ENCODE measurements around the gene BMPR2.

DNA sequence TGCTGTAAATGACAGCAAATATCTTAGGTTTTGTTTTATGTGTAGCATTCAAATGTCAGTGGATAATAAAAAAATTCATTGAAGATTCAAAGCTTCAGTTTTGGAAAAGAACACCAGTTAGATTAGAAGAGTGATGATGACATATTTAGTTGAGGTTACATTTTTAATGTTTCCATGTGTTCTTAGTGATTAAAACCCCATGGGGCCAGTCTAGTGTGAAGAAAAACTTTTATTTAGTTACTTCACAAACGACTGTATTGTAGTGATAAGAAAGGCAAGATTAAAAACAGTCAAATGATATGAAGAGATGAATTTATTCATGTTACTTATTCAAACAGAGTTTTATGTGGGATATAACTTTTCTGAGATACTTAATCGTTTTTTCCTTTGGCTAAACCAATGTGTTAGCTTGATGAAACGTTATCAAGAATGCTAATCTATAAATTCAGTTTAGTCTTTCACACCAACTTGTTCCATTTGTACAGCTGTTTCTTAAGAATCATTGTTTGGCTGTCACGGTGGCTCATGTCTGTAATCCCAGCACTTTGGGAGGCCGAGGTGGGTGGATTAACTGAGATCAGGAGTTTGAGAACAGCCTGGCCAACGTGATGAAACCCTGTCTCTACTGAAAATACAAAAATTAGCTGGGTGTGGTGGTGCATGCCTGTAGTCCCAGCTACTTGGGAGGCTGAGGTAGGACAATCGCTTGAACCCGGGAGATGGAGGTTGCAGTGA is 11.6 kb downstream of the BMPR2 start:
- TF ChIP-seq, protein P1, sequence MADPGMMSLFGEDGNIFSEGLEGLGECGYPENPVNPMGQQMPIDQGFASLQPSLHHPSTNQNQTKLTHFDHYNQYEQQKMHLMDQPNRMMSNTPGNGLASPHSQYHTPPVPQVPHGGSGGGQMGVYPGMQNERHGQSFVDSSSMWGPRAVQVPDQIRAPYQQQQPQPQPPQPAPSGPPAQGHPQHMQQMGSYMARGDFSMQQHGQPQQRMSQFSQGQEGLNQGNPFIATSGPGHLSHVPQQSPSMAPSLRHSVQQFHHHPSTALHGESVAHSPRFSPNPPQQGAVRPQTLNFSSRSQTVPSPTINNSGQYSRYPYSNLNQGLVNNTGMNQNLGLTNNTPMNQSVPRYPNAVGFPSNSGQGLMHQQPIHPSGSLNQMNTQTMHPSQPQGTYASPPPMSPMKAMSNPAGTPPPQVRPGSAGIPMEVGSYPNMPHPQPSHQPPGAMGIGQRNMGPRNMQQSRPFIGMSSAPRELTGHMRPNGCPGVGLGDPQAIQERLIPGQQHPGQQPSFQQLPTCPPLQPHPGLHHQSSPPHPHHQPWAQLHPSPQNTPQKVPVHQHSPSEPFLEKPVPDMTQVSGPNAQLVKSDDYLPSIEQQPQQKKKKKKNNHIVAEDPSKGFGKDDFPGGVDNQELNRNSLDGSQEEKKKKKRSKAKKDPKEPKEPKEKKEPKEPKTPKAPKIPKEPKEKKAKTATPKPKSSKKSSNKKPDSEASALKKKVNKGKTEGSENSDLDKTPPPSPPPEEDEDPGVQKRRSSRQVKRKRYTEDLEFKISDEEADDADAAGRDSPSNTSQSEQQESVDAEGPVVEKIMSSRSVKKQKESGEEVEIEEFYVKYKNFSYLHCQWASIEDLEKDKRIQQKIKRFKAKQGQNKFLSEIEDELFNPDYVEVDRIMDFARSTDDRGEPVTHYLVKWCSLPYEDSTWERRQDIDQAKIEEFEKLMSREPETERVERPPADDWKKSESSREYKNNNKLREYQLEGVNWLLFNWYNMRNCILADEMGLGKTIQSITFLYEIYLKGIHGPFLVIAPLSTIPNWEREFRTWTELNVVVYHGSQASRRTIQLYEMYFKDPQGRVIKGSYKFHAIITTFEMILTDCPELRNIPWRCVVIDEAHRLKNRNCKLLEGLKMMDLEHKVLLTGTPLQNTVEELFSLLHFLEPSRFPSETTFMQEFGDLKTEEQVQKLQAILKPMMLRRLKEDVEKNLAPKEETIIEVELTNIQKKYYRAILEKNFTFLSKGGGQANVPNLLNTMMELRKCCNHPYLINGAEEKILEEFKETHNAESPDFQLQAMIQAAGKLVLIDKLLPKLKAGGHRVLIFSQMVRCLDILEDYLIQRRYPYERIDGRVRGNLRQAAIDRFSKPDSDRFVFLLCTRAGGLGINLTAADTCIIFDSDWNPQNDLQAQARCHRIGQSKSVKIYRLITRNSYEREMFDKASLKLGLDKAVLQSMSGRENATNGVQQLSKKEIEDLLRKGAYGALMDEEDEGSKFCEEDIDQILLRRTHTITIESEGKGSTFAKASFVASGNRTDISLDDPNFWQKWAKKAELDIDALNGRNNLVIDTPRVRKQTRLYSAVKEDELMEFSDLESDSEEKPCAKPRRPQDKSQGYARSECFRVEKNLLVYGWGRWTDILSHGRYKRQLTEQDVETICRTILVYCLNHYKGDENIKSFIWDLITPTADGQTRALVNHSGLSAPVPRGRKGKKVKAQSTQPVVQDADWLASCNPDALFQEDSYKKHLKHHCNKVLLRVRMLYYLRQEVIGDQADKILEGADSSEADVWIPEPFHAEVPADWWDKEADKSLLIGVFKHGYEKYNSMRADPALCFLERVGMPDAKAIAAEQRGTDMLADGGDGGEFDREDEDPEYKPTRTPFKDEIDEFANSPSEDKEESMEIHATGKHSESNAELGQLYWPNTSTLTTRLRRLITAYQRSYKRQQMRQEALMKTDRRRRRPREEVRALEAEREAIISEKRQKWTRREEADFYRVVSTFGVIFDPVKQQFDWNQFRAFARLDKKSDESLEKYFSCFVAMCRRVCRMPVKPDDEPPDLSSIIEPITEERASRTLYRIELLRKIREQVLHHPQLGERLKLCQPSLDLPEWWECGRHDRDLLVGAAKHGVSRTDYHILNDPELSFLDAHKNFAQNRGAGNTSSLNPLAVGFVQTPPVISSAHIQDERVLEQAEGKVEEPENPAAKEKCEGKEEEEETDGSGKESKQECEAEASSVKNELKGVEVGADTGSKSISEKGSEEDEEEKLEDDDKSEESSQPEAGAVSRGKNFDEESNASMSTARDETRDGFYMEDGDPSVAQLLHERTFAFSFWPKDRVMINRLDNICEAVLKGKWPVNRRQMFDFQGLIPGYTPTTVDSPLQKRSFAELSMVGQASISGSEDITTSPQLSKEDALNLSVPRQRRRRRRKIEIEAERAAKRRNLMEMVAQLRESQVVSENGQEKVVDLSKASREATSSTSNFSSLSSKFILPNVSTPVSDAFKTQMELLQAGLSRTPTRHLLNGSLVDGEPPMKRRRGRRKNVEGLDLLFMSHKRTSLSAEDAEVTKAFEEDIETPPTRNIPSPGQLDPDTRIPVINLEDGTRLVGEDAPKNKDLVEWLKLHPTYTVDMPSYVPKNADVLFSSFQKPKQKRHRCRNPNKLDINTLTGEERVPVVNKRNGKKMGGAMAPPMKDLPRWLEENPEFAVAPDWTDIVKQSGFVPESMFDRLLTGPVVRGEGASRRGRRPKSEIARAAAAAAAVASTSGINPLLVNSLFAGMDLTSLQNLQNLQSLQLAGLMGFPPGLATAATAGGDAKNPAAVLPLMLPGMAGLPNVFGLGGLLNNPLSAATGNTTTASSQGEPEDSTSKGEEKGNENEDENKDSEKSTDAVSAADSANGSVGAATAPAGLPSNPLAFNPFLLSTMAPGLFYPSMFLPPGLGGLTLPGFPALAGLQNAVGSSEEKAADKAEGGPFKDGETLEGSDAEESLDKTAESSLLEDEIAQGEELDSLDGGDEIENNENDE (IDR thresholded peaks at IDR 0.05; ENCODE audit: insufficient replicate concordance, low read length) = no peak
- TF ChIP-seq, protein P2, sequence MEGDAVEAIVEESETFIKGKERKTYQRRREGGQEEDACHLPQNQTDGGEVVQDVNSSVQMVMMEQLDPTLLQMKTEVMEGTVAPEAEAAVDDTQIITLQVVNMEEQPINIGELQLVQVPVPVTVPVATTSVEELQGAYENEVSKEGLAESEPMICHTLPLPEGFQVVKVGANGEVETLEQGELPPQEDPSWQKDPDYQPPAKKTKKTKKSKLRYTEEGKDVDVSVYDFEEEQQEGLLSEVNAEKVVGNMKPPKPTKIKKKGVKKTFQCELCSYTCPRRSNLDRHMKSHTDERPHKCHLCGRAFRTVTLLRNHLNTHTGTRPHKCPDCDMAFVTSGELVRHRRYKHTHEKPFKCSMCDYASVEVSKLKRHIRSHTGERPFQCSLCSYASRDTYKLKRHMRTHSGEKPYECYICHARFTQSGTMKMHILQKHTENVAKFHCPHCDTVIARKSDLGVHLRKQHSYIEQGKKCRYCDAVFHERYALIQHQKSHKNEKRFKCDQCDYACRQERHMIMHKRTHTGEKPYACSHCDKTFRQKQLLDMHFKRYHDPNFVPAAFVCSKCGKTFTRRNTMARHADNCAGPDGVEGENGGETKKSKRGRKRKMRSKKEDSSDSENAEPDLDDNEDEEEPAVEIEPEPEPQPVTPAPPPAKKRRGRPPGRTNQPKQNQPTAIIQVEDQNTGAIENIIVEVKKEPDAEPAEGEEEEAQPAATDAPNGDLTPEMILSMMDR (IDR thresholded peaks at IDR 0.05; ENCODE audit: control extremely low read depth in 1 of 3, insufficient read depth in 1 of 3, low read depth in 1 of 3, low read length in 3 of 3) = no peak
- TF ChIP-seq KDM5A (IDR thresholded peaks at IDR 0.05; ENCODE audit: low read length) = no peak
- TF ChIP-seq EP300 (IDR thresholded peaks at IDR 0.05; ENCODE audit: borderline replicate concordance in 1 of 2, low read depth in 2 of 2, low read length in 2 of 2) = no peak
- no peak for TF ChIP-seq POLR2AphosphoS5 (IDR thresholded peaks at IDR 0.05; ENCODE audit: low read depth, low read length)
- TF ChIP-seq BACH1 (IDR thresholded peaks at IDR 0.05; ENCODE audit: low read length) = no peak
- TF ChIP-seq EGR1 (IDR thresholded peaks at IDR 0.05; ENCODE audit: borderline replicate concordance, low read depth, low read length) = no peak
- TF ChIP-seq CEBPB (IDR thresholded peaks at IDR 0.05; ENCODE audit: low read depth, low read length) = no peak
- no peak for TF ChIP-seq SUZ12 (IDR thresholded peaks at IDR 0.05; ENCODE audit: low read length)
- no peak for TF ChIP-seq SIN3A (conservative IDR thresholded peaks at IDR 0.05 in 1 of 2, IDR thresholded peaks at IDR 0.05 in 1 of 2; ENCODE audit: low read depth in 1 of 2, low read length in 2 of 2)
- TF ChIP-seq CREB1 (IDR thresholded peaks at IDR 0.05) = no peak
